HepG2 (cell line): ENCODE data around the gene OR8A1. TPM values are rescaled to one million over a fixed set of nuclear protein-coding genes. Genes with fewer than 3 reads are reported as not detected.

Experiments used
- ATAC-seq: fragments of 200-7000 bp; cut with Tn5 transposase; 3 replicates; pipeline ENCODE4 v1.9.1; 2020; ENCODE audit warnings: mild to moderate bottlenecking, moderate library complexity
- BruUV-seq: library from RNA; stranded (reverse); fragments of 400-500 nt; replicated peaks from 2 replicates; lab custom pipeline; 2021; lab: Mats Ljungman, UMichigan
- CTCF ChIA-PET: fragments of 300-600 bp; formaldehyde crosslinking; extraction: SDS; loops from one replicate; lab custom pipeline; 2021; ENCODE audit warnings: low total read pairs, inconsistent platforms, low intra/inter-chr PET ratio; lab: Yijun Ruan, JAX
- POLR2A ChIA-PET: fragments of 350-600 bp; sonication (Branson Sonifier 250); formaldehyde crosslinking; loops from one replicate; lab custom pipeline; 2020; ENCODE audit warnings: antibody characterized with exemption, inconsistent platforms; lab: Yijun Ruan, JAX
- DNase-seq: peaks from one replicate; pipeline ENCODE4 v3.0.0-alpha.2; 2015; ENCODE audit warnings: low spot score
- FAIRE-seq: peaks from 3 replicates; lab custom pipeline; 2011; peaks lifted over from hg19 to GRCh38; lab: Jason Lieb, UNC
- H2AFZ ChIP-seq: one replicate; pipeline ENCODE4 v1.6.1; 2011; ENCODE audit warnings: low read length, inconsistent platforms
- H3K27ac ChIP-seq: fragments of 300-600 bp; 3 replicates; pipeline ENCODE4 v1.8.0; 2011; ENCODE audit warnings: mixed run types, mild to moderate bottlenecking, mixed read lengths, low read length, inconsistent platforms; ENCODE audit not compliant: insufficient read depth; ENCODE audit errors: extremely low read length
- H3K27me3 ChIP-seq, 2 experiments: fragments of 200-600 bp in 1 of 2; 2 replicates in 1 of 2; 3 replicates in 1 of 2; pipeline versions ENCODE4 v1.6.0 to v1.8.0; 2011; ENCODE audit warnings: low read length in 2 of 2, mild to moderate bottlenecking in 2 of 2, moderate library complexity in 2 of 2, inconsistent platforms in 1 of 2; ENCODE audit not compliant: insufficient read depth in 2 of 2, control insufficient read depth in 1 of 2
- H3K36me3 ChIP-seq, 2 experiments: fragments of 200-600 bp in 1 of 2; replicated peaks in 1 of 2; 2 replicates in 1 of 2; 3 replicates in 1 of 2; pipeline versions ENCODE4 v1.5.1 to v1.8.0; 2011; ENCODE audit warnings: low read length in 2 of 2, inconsistent platforms in 1 of 2; ENCODE audit not compliant: insufficient read depth in 2 of 2, control insufficient read depth in 1 of 2
- H3K4me1 ChIP-seq: 2 replicates; pipeline ENCODE4 v1.5.1; 2012; ENCODE audit warnings: low read length, inconsistent platforms; ENCODE audit not compliant: insufficient read depth
- H3K4me2 ChIP-seq: 2 replicates; pipeline ENCODE4 v1.6.0; 2011; ENCODE audit warnings: low read depth, low read length, inconsistent platforms
- H3K4me3 ChIP-seq, 3 experiments: fragments of 200-600 bp in 1 of 3; sonication (generic), shearing (Covaris generic) in 1 of 3; replicated peaks in 1 of 3; 2 replicates each; pipeline ENCODE4 v1.5.1; 2011 to 2016; ENCODE audit warnings: low read length in 3 of 3, inconsistent platforms in 2 of 3, low read depth in 2 of 3, mild to moderate bottlenecking in 2 of 3, control low read depth in 1 of 3, mixed read lengths in 1 of 3; ENCODE audit not compliant: insufficient read depth in 1 of 3
- H3K79me2 ChIP-seq: one replicate; pipeline ENCODE4 v1.6.1; 2011; ENCODE audit warnings: low read length, inconsistent platforms; ENCODE audit not compliant: insufficient read depth
- H3K9ac ChIP-seq: 2 replicates; pipeline ENCODE4 v1.6.0; 2011; ENCODE audit warnings: mild to moderate bottlenecking, low read depth, low read length, inconsistent platforms; ENCODE audit not compliant: insufficient read depth
- H3K9me3 ChIP-seq: 2 replicates; pipeline ENCODE4 v1.5.1; 2012; ENCODE audit warnings: mild to moderate bottlenecking, low read length
- H4K20me1 ChIP-seq: 2 replicates; pipeline ENCODE4 v1.6.0; 2011; ENCODE audit warnings: inconsistent platforms, mild to moderate bottlenecking, low read length, moderate library complexity; ENCODE audit not compliant: insufficient read depth
- CENPX ChIP-seq: sonication (generic); formaldehyde crosslinking; IDR thresholded peaks from 2 replicates; pipeline ENCODE4 v1.9.0; 2021; ENCODE audit warnings: mild to moderate bottlenecking, missing genetic modification reagents, moderate library complexity
- FOSL1 ChIP-seq: sonication (generic); formaldehyde crosslinking; IDR thresholded peaks from 2 replicates; pipeline ENCODE4 v1.9.0; 2021; ENCODE audit warnings: missing genetic modification reagents, borderline replicate concordance
- GTF2F1 ChIP-seq: fragments of 150-350 bp; IDR thresholded peaks from 2 replicates; pipeline ENCODE4 v1.6.1; 2014; ENCODE audit warnings: low read length
- ISL2 ChIP-seq: sonication (generic); formaldehyde crosslinking; IDR thresholded peaks from 2 replicates; pipeline ENCODE4 v1.5.0; 2020; ENCODE audit warnings: missing genetic modification reagents
- KDM5B ChIP-seq: sonication (generic); formaldehyde crosslinking; IDR thresholded peaks from 2 replicates; pipeline ENCODE4 v1.4.0; 2020; ENCODE audit warnings: missing genetic modification reagents, mild to moderate bottlenecking, borderline replicate concordance
- KLF13 ChIP-seq: sonication (generic); formaldehyde crosslinking; IDR thresholded peaks from 2 replicates; pipeline ENCODE4 v1.4.0; 2020; ENCODE audit warnings: mild to moderate bottlenecking, missing genetic modification reagents
- MAFF ChIP-seq: IDR thresholded peaks from 2 replicates; pipeline ENCODE4 v1.6.1; 2011; ENCODE audit warnings: low read depth, low read length, improper control_type of control experiment
- MAFK ChIP-seq, 2 experiments: IDR thresholded peaks in 1 of 2; conservative IDR thresholded peaks in 1 of 2; 2 replicates each; pipeline ENCODE4 v1.6.1; 2011; ENCODE audit warnings: improper control_type of control experiment in 2 of 2, low read length in 2 of 2
- NFIB ChIP-seq: sonication (generic); formaldehyde crosslinking; IDR thresholded peaks from 2 replicates; pipeline ENCODE4 v1.9.0; 2021; ENCODE audit warnings: missing genetic modification reagents, mild to moderate bottlenecking, borderline replicate concordance
- PLRG1 ChIP-seq: fragments of 450-650 bp; conservative IDR thresholded peaks from 2 replicates; pipeline ENCODE4 v1.6.1; 2016
- RBM22 ChIP-seq: fragments of 200-400 bp; formaldehyde crosslinking; optimal IDR thresholded peaks from 2 replicates; pipeline ENCODE3; 2017; ENCODE audit warnings: mild to moderate bottlenecking, low read length, moderate library complexity
- ZFP36 ChIP-seq: fragments of 150-350 bp; IDR thresholded peaks from 2 replicates; pipeline ENCODE4 v1.6.1; 2018; ENCODE audit warnings: borderline replicate concordance, low read length, low read depth; ENCODE audit not compliant: partially characterized antibody
- ZNF101 ChIP-seq: sonication (generic); formaldehyde crosslinking; IDR thresholded peaks from 2 replicates; pipeline ENCODE4 v1.4.0; 2020; ENCODE audit warnings: mild to moderate bottlenecking, low read depth, missing genetic modification reagents, borderline replicate concordance
- ZNF552 ChIP-seq: sonication (generic); formaldehyde crosslinking; IDR thresholded peaks from 2 replicates; pipeline ENCODE4 v1.9.0; 2022; ENCODE audit warnings: missing genetic modification reagents, mild to moderate bottlenecking, borderline replicate concordance
- ZNF616 ChIP-seq: sonication (generic); formaldehyde crosslinking; IDR thresholded peaks from 2 replicates; pipeline ENCODE4 v1.5.0; 2020; ENCODE audit warnings: low read depth, mild to moderate bottlenecking, missing genetic modification reagents
- ZNF83 ChIP-seq: sonication (generic); formaldehyde crosslinking; IDR thresholded peaks from 2 replicates; pipeline ENCODE4 v1.4.0; 2020; ENCODE audit warnings: missing genetic modification reagents, mild to moderate bottlenecking, borderline replicate concordance
- ZSCAN29 ChIP-seq: sonication (generic); formaldehyde crosslinking; conservative IDR thresholded peaks from 2 replicates; pipeline ENCODE4 v1.4.0; 2020; ENCODE audit warnings: mild to moderate bottlenecking, missing genetic modification reagents
- WGBS: methylation state at CpG from one replicate; pipeline ENCODE4 v1.1.6; 2017; ENCODE audit warnings: low lambda C conversion rate; 5-methylcytosine and 5-hydroxymethylcytosine counted together
- in situ Hi-C: cut with HindIII; loops from 2 replicates; pipeline ENCODE4 v1.10.0; 2017; ENCODE audit warnings: low pct_unique_long_range_greater_than_20kb; ENCODE audit not compliant: extremely low pct_ligation_motif_present
- intact Hi-C: fragments of 100-400 bp; cut with micrococcal nuclease; formaldehyde crosslinking; loops from one replicate; pipeline ENCODE4 v1.10.0; 2022; ENCODE audit not compliant: unreplicated experiment
- polyA plus RNA-seq, 8 experiments: library from polyadenylated mRNA; depleted of rRNA in 3 of 8; stranded (reverse) in 7 of 8; unstranded in 1 of 8; fragments of >200 nt; fragmentation: Illumina TruSeq in 4 of 8; extraction: Trizol in 4 of 8; gene quantifications; 2 replicates each; pipeline versions ENCODE4 v1.2.1 to v1.2.3, GENCODE V29; 2011 to 2016; ENCODE audit warnings: low read depth in 4 of 8, missing spikeins in 1 of 8, mixed read lengths in 1 of 8; ENCODE audit not compliant: insufficient read depth in 1 of 8
- total RNA-seq, 5 experiments: library from RNA; depleted of rRNA; stranded (reverse); fragments of >200 nt; fragmentation: Illumina TruSeq; extraction: Trizol; gene quantifications; 2 replicates each; pipeline ENCODE4 v1.2.3, GENCODE V29; 2016; ENCODE audit warnings: low read depth in 1 of 5
- TF ChIP-seq, protein P1 (sequence below): sonication (generic); formaldehyde crosslinking; IDR thresholded peaks from 2 replicates; pipeline ENCODE4 v1.5.0; 2020; ENCODE audit warnings: missing genetic modification reagents
- TF ChIP-seq, protein P2 (sequence below), 2 experiments: fragments of 450-650 bp in 1 of 2; sonication (generic) in 1 of 2; formaldehyde crosslinking; IDR thresholded peaks; 2 replicates each; pipeline versions ENCODE4 v1.5.0 to v1.8.0; 2020 to 2022; ENCODE audit warnings: mild to moderate bottlenecking in 1 of 2, missing genetic modification reagents in 1 of 2

OR8A1 gene
- total and polyA plus RNA-seq, 2 of the 13 experiments (the other 11 are each of a cell fraction or from before 2014, with no cell fraction given) = not detected

DNA sequence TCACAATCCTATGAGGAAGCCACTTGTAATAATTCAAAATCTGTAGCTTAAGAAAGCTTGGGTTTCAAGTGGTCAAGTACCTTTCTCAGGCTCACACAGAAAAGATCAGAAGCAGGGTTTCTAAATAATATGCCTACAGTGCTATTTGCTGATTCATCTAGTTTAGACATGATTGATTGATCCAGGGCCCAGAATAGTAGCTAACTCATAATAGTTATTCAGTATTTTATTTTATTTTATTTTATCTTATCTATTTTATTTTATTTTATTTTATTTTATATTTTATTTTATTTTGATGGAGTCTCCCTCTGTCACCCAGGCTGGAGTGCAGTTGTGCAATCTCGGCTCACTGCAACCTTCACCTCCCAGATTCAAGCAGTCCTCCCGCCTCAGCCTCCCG, 25.5 kb downstream of the OR8A1 start:
- ChIA-PET CTCF (no interaction called here), POLR2A (no interaction called here)
- intact Hi-C loops = no loop called here
- FAIRE-seq (no peak), ATAC-seq (no peak), DNase-seq (no peak)
- WGBS = 16% methylated on average over 3 of the region's 3 CpGs
- in situ Hi-C loops = no loop called here
- Histone ChIP-seq H3K9ac (no peak overlapping the region), H4K20me1 (no peaks in the 10 kb centered on the region), H2AFZ (no peak overlapping the region), H3K27ac (no peak overlapping the region), H3K4me2 (no peak overlapping the region), H3K36me3 (no peaks in the 10 kb centered on the region), H3K9me3 (no peaks in the 10 kb centered on the region), H3K4me3 (no peak overlapping the region), H3K4me1 (no peaks in the 10 kb centered on the region), H3K27me3 (peaks cover 2 to 9% of the 10 kb centered on the region in 2 experiments; a peak in 3 of 5 replicates), H3K79me2 (no peaks in the 10 kb centered on the region)
- BruUV-seq = no TSS peak
- TF ChIP-seq MAFF = peak; percentile 20; the same call in 1 of the 2 replicates
- no peak for TF ChIP-seq ZNF552 (CRISPR knock-in tag)
- TF ChIP-seq MAFK (conservative IDR thresholded peaks at IDR 0.05 in 1 of 2, IDR thresholded peaks at IDR 0.05 in 1 of 2; ENCODE audit: low read length in 2 of 2) = peak; percentile 4 to 45; a peak in 2 of 4 replicates

DNA sequence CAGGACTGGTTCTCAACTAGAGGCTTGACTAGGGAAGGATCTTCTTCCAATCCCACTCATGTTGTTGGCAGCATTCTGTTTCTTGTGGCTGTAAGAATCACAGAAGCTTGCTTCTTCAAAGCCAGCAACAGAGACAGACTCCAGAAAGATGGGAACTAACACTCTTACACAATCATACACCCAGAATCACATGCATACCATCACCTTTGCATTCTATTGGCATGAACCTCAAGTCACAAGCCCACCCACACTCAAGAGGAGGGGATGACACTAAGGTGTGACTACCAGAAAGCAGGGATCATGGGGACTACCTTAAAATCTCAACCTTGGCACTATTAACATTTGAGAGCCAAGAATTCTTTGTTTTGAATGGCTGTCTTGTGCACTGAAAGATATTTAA, 27.8 kb downstream of the OR8A1 start:
- Histone ChIP-seq H3K4me1 (no peaks in the 10 kb centered on the region), H3K27ac (no peak overlapping the region), H3K9ac (no peak overlapping the region), H3K4me3 (no peak overlapping the region), H4K20me1 (no peaks in the 10 kb centered on the region), H3K4me2 (no peak overlapping the region), H3K36me3 (no peaks in the 10 kb centered on the region), H3K79me2 (no peaks in the 10 kb centered on the region), H3K9me3 (no peaks in the 10 kb centered on the region), H2AFZ (no peak overlapping the region), H3K27me3 (peaks cover 0 to 6% of the 10 kb centered on the region in 2 experiments; a peak in 4 of 5 replicates)
- FAIRE-seq = no peak
- no TSS peak for BruUV-seq
- no peak for ATAC-seq
- in situ Hi-C loops (no loop called here), intact Hi-C loops (no loop called here)
- no peak for TF ChIP-seq ISL2 (CRISPR knock-in tag)
- TF ChIP-seq NFIB (CRISPR knock-in tag) = no peak
- TF ChIP-seq, protein P1, sequence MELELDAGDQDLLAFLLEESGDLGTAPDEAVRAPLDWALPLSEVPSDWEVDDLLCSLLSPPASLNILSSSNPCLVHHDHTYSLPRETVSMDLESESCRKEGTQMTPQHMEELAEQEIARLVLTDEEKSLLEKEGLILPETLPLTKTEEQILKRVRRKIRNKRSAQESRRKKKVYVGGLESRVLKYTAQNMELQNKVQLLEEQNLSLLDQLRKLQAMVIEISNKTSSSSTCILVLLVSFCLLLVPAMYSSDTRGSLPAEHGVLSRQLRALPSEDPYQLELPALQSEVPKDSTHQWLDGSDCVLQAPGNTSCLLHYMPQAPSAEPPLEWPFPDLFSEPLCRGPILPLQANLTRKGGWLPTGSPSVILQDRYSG (CRISPR knock-in tag) = no peak
- TF ChIP-seq ZSCAN29 (CRISPR knock-in tag) = no peak
- no peak for TF ChIP-seq CENPX (CRISPR knock-in tag)
- TF ChIP-seq ZNF616 (CRISPR knock-in tag) = no peak
- no peak for TF ChIP-seq GTF2F1
- no peak for TF ChIP-seq FOSL1
- TF ChIP-seq ZFP36 = no peak
- no peak for TF ChIP-seq ZNF83
- no peak for TF ChIP-seq PLRG1
- no peak for TF ChIP-seq KLF13
- TF ChIP-seq, protein P2, sequence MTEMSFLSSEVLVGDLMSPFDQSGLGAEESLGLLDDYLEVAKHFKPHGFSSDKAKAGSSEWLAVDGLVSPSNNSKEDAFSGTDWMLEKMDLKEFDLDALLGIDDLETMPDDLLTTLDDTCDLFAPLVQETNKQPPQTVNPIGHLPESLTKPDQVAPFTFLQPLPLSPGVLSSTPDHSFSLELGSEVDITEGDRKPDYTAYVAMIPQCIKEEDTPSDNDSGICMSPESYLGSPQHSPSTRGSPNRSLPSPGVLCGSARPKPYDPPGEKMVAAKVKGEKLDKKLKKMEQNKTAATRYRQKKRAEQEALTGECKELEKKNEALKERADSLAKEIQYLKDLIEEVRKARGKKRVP (CRISPR knock-in tag; IDR thresholded peaks at IDR 0.05) = no peak
- TF ChIP-seq ZNF101 (CRISPR knock-in tag) = no peak
- no peak for TF ChIP-seq KDM5B (CRISPR knock-in tag)
- TF ChIP-seq RBM22 = no peak
- ChIA-PET CTCF (no interaction called here), POLR2A (no interaction called here)
- no peak for DNase-seq
